Neural cell (in vitro differentiated cells): ENCODE results near the gene NEU3.

Experiments used
- EZH2 ChIP-seq: fragments of 200-600, 300-800 bp; shearing (Covaris generic), sonication (generic); IDR thresholded peaks from 2 replicates; pipeline ENCODE4 v1.6.1; 2014; ENCODE audit warnings: antibody characterized with exemption, low read length, borderline replicate concordance, mild to moderate bottlenecking; ENCODE audit not compliant: insufficient read depth, poor library complexity, severe bottlenecking
- TF ChIP-seq, protein P1 (sequence below): fragments of 450-650 bp; IDR thresholded peaks from 2 replicates; pipeline ENCODE4 v1.5.1; 2014; ENCODE audit warnings: antibody characterized with exemption, mild to moderate bottlenecking, moderate library complexity; ENCODE audit not compliant: poor library complexity, severe bottlenecking

DNA sequence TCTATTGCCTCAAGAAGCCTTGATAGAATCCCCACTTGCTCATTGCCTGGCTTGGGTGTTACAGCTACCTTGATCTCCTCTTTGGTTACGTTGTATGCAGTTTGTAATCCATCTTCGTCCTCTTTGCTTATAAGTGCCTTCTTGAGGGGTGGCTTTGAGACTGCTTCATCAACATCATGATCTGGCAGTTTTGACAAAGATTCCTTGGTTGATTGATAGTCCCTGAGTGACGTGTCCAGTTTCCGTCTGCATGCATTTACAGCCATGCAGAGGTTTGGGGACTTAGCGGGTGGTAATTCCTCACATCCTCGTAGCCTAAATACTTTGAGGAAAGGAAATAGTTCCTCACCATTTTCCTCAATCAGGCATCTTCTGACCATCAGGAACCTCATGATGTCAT lies 23.1 kb downstream of the NEU3 start:
- TF ChIP-seq EZH2, result no peak
- TF ChIP-seq, protein P1, sequence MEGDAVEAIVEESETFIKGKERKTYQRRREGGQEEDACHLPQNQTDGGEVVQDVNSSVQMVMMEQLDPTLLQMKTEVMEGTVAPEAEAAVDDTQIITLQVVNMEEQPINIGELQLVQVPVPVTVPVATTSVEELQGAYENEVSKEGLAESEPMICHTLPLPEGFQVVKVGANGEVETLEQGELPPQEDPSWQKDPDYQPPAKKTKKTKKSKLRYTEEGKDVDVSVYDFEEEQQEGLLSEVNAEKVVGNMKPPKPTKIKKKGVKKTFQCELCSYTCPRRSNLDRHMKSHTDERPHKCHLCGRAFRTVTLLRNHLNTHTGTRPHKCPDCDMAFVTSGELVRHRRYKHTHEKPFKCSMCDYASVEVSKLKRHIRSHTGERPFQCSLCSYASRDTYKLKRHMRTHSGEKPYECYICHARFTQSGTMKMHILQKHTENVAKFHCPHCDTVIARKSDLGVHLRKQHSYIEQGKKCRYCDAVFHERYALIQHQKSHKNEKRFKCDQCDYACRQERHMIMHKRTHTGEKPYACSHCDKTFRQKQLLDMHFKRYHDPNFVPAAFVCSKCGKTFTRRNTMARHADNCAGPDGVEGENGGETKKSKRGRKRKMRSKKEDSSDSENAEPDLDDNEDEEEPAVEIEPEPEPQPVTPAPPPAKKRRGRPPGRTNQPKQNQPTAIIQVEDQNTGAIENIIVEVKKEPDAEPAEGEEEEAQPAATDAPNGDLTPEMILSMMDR, result no peak
